Left lung (tissue), 10 donors: ENCODE data around the gene OR8B8. TPM values are rescaled to one million over a fixed set of nuclear protein-coding genes. Genes with fewer than 3 reads are reported as not detected.

Experiments used
- ATAC-seq: fragments of 200-7000 bp; cut with Tn5 transposase; one replicate; pipeline ENCODE4 v1.9.1; 2020; ENCODE audit warnings: moderate library complexity
- DNase-seq, 4 donors: peaks; one replicate each; pipeline ENCODE4 v3.0.0-alpha.2; 2013 to 2020
- H3K27ac ChIP-seq, 2 donors: fragments of 200-600 bp; sonication (generic) in 1 of 2; one replicate each; pipeline versions ENCODE4 v1.5.0 to v1.8.0; 2020 to 2021
- H3K27me3 ChIP-seq, 2 donors: fragments of 200-600 bp; sonication (generic) in 1 of 2; one replicate each; pipeline versions ENCODE4 v1.5.0 to v1.8.0; 2020 to 2021
- H3K36me3 ChIP-seq, 2 donors: fragments of 200-600 bp; sonication (generic) in 1 of 2; one replicate each; pipeline versions ENCODE4 v1.5.0 to v1.8.0; 2020 to 2021
- H3K4me1 ChIP-seq, 2 donors: fragments of 200-600 bp; one replicate each; pipeline ENCODE4 v1.8.0; 2021
- H3K4me3 ChIP-seq, 2 donors: fragments of 200-600 bp; sonication (generic) in 1 of 2; one replicate each; pipeline versions ENCODE4 v1.5.0 to v1.8.0; 2020 to 2021; ENCODE audit warnings: mild to moderate bottlenecking in 1 of 2
- H3K9me3 ChIP-seq, 2 donors: fragments of 200-600 bp; sonication (generic) in 1 of 2; one replicate each; pipeline versions ENCODE4 v1.5.0 to v1.8.0; 2020 to 2021
- CTCF ChIP-seq, 2 donors: fragments of 200-600 bp; sonication (generic) in 1 of 2; IDR thresholded peaks; one replicate each; pipeline versions ENCODE4 v1.5.0 to v1.8.0; 2021; ENCODE audit warnings: antibody characterized with exemption in 2 of 2
- intact Hi-C, 2 donors: fragments of 100-400 bp; cut with DNase I; formaldehyde crosslinking; loops; one replicate each; pipeline versions ENCODE4 v1.11.2 to v1.14.2; 2022
- polyA plus RNA-seq, 6 donors: library from polyadenylated mRNA; unstranded; fragments of 120-200 nt; gene quantifications; one replicate each; pipeline ENCODE4 v1.2.1, GENCODE V29; 2013; ENCODE audit not compliant: insufficient read length in 6 of 6
- total RNA-seq, 2 donors: library from RNA; stranded (reverse); fragmentation: NEBNext Ultra II Directional; extraction: Animal tissue kit (Norgen Biotek cat#: 25700); gene quantifications; one replicate each; pipeline ENCODE4 v1.2.1, GENCODE V29; 2021
- donor health status: DM: no; HTN: yes; CAD: no.
- donor health status: DM: no; HTN: no; CAD: no.

Gene OR8B8
- total and polyA plus RNA-seq, 8 donors, result 0.04 TPM; not detected in 7

GRCh38 chr11:124473476-124473875 is 28.0 kb upstream of the OR8B8 start:
- Histone ChIP-seq H3K27me3 (no peaks in the 10 kb centered on the region), H3K4me3 (no peak overlapping the region), H3K27ac (no peak overlapping the region), H3K9me3 (no peaks in the 10 kb centered on the region), H3K4me1 (no peaks in the 10 kb centered on the region), H3K36me3 (no peaks in the 10 kb centered on the region)
- intact Hi-C loops, result no loop called here
- no peak for DNase-seq
- no peak for ATAC-seq
- no peak for TF ChIP-seq CTCF (IDR thresholded peaks at IDR 0.05)

GRCh38 chr11:124470561-124471227 is 25.2 kb upstream of the OR8B8 start:
- no peak for TF ChIP-seq CTCF (IDR thresholded peaks at IDR 0.05)
- H3K27me3 ChIP-seq, result no peaks in the 10 kb centered on the region
- DNase-seq (no peak), ATAC-seq (no peak)
- H3K36me3 ChIP-seq, result no peaks in the 10 kb centered on the region
- intact Hi-C loops, result no loop called here
- no peak overlapping the region for H3K4me3 ChIP-seq
- H3K27ac ChIP-seq, result no peak overlapping the region
- H3K9me3 ChIP-seq, result no peaks in the 10 kb centered on the region
- H3K4me1 ChIP-seq, result no peaks in the 10 kb centered on the region

- DNase-seq, result no peak
- Histone ChIP-seq H3K4me3 (no peak overlapping the region), H3K9me3 (no peaks in the 10 kb centered on the region), H3K27me3 (no peaks in the 10 kb centered on the region), H3K4me1 (no peaks in the 10 kb centered on the region), H3K27ac (no peak overlapping the region), H3K36me3 (no peaks in the 10 kb centered on the region)
- no peak for TF ChIP-seq CTCF (IDR thresholded peaks at IDR 0.05)
- ATAC-seq, result no peak
- intact Hi-C loops, result no loop called here
These were observed 22.0 kb upstream of the OR8B8 start for GRCh38 chr11:124467381-124467927.

- no peak for TF ChIP-seq CTCF (IDR thresholded peaks at IDR 0.05)
- Histone ChIP-seq H3K27me3 (no peaks in the 10 kb centered on the region), H3K9me3 (no peaks in the 10 kb centered on the region), H3K4me3 (no peak overlapping the region), H3K27ac (no peak overlapping the region), H3K36me3 (no peaks in the 10 kb centered on the region), H3K4me1 (no peaks in the 10 kb centered on the region)
- intact Hi-C loops, result no loop called here
- no peak for DNase-seq
- ATAC-seq, result no peak
These were observed 19.9 kb upstream of the OR8B8 start for GRCh38 chr11:124465368-124465767.

GRCh38 chr11:124463990-124464389 is 18.5 kb upstream of the OR8B8 start:
- no peak for DNase-seq
- H3K27ac ChIP-seq, result no peak overlapping the region
- no peak for TF ChIP-seq CTCF (IDR thresholded peaks at IDR 0.05)
- intact Hi-C loops, result no loop called here
- peaks cover 0 to 4% of the 10 kb centered on the region in 2 donors for H3K9me3 ChIP-seq
- H3K36me3 ChIP-seq, result no peaks in the 10 kb centered on the region
- no peak overlapping the region for H3K4me3 ChIP-seq
- ATAC-seq, result no peak
- H3K4me1 ChIP-seq, result no peaks in the 10 kb centered on the region
- H3K27me3 ChIP-seq, result no peaks in the 10 kb centered on the region
